NB4 (cell line): ENCODE data around the gene HIBADH.

Experiments
- CTCF ChIP-seq: IDR thresholded peaks from one replicate; pipeline ENCODE4 v1.5.1; 2012; ENCODE audit warnings: low read depth, low read length
- MYC ChIP-seq: IDR thresholded peaks from 2 replicates; pipeline ENCODE4 v1.6.1; 2011; ENCODE audit warnings: low read depth, low read length
- POLR2A ChIP-seq: IDR thresholded peaks from 2 replicates; pipeline ENCODE4 v1.6.1; 2011; ENCODE audit warnings: mild to moderate bottlenecking; ENCODE audit not compliant: insufficient read length; ENCODE audit errors: extremely low read depth

DNA sequence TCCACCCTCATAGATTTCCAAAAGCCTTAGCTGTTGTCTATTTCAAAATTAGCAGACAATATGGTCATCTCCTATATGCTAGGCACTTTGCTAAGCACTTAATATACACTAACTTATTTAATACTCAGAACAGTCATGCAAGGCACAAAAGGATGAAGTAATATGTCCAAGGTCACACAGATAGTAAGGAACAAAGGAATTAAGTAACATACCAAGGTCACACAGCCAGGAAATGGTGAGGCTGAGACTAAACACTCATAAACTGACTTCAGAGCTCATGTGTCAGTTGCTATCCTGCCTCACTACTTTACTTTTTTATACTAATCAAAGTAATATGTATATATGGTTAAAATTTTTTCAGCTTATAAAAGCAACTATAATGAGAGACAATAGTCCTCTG, 23.6 kb upstream of the HIBADH start:
- TF ChIP-seq POLR2A (no peak), CTCF (no peak), MYC (no peak)
